ENCODE results near the gene OR6Y1. TPM values are rescaled to one million over a fixed set of nuclear protein-coding genes. Genes with fewer than 3 reads are reported as not detected.

OR6Y1 gene
- total and polyA plus RNA-seq, 2 donors (not counting 3 experiments of a cell fraction or from before 2014, with no cell fraction given) = not detected

GRCh38 chr1:158583962-158584361 lies 29.8 kb upstream of the OR6Y1 start:
- intact Hi-C loops (cut with micrococcal nuclease) = no loop called here
- H3K9me3 ChIP-seq (replicated peaks; ENCODE audit: control insufficient read depth, insufficient read depth, low read length) = no peaks in the 10 kb centered on the region
- FAIRE-seq = no peak
- TF ChIP-seq JUN (IDR thresholded peaks at IDR 0.05; ENCODE audit: borderline replicate concordance, insufficient read depth, insufficient read length, low read depth) (no peak), FOS (IDR thresholded peaks at IDR 0.05; ENCODE audit: borderline replicate concordance, insufficient read depth, low read length) (no peak), CTCF (IDR thresholded peaks at IDR 0.05; ENCODE audit: extremely low read depth in 1 of 2, insufficient read depth in 1 of 2, low read depth in 1 of 2, low read length in 2 of 2) (no peak)
- no peaks in the 10 kb centered on the region for H3K79me2 ChIP-seq (ENCODE audit: control insufficient read depth, insufficient read depth, low read length)
- no peak overlapping the region for H2AFZ ChIP-seq (ENCODE audit: low read depth, low read length)
- H3K36me3 ChIP-seq (ENCODE audit: control insufficient read depth in 2 of 2, extremely low read depth in 1 of 2, insufficient read depth in 2 of 2, low read length in 2 of 2) = no peaks in the 10 kb centered on the region
- no peak overlapping the region for H3K27ac ChIP-seq (ENCODE audit: insufficient read depth, low read depth, low read length)
- CTCF ChIA-PET = no interaction called here
- no peak overlapping the region for H3K9ac ChIP-seq (replicated peaks; ENCODE audit: extremely low read depth, insufficient read depth, low read length)
- no peak overlapping the region for H3K4me3 ChIP-seq (replicated peaks in 1 of 3; ENCODE audit: insufficient read depth in 1 of 3, low read depth in 1 of 3, low read length in 3 of 3)
- POLR2A ChIA-PET = no interaction called here
- H4K20me1 ChIP-seq (replicated peaks; ENCODE audit: control insufficient read depth, extremely low read depth, insufficient read depth, low read length) = no peaks in the 10 kb centered on the region
- dilution Hi-C loops (cut with MboI; ENCODE audit: extremely low pct_ligation_motif_present, low sequenced_read_pairs) = no loop called here
- DNase-seq (ENCODE audit: low read depth, low spot score) = no peak
- BruUV-seq (replicated peaks) = no TSS peak
- H3K27me3 ChIP-seq (ENCODE audit: control insufficient read depth in 2 of 2, insufficient read depth in 2 of 2, low read length in 2 of 2) = no peaks in the 10 kb centered on the region
- no peak overlapping the region for H3K4me2 ChIP-seq (ENCODE audit: insufficient read depth, low read length)
- no peaks in the 10 kb centered on the region for H3K9me1 ChIP-seq (replicated peaks; ENCODE audit: control insufficient read depth, extremely low read depth, insufficient read depth, low read length)
- H3K4me1 ChIP-seq (ENCODE audit: control insufficient read depth, extremely low read depth, insufficient read depth, low read length) = no peaks in the 10 kb centered on the region

GRCh38 chr1:158579733-158580132 lies 25.5 kb upstream of the OR6Y1 start, which contains the start of gene OR10X1:
OR10X1 (minus strand) TSS chr1:158579899; CDS start chr1:158579899, 0 bp downstream.
- Histone ChIP-seq H3K27me3 (ENCODE audit: control insufficient read depth in 2 of 2, insufficient read depth in 2 of 2, low read length in 2 of 2) (no peaks in the 10 kb centered on the region), H2AFZ (ENCODE audit: low read depth, low read length) (no peak within 1 kb of the TSS), H3K4me2 (ENCODE audit: insufficient read depth, low read length) (no peak within 1 kb of the TSS), H3K36me3 (ENCODE audit: control insufficient read depth in 2 of 2, extremely low read depth in 1 of 2, insufficient read depth in 2 of 2, low read length in 2 of 2) (no peaks in the 10 kb centered on the region), H3K9me1 (replicated peaks; ENCODE audit: control insufficient read depth, extremely low read depth, insufficient read depth, low read length) (no peaks in the 10 kb centered on the region), H4K20me1 (replicated peaks; ENCODE audit: control insufficient read depth, extremely low read depth, insufficient read depth, low read length) (no peaks in the 10 kb centered on the region), H3K27ac (ENCODE audit: insufficient read depth, low read depth, low read length) (no peak within 1 kb of the TSS), H3K9ac (replicated peaks; ENCODE audit: extremely low read depth, insufficient read depth, low read length) (no peak within 1 kb of the TSS), H3K9me3 (replicated peaks; ENCODE audit: control insufficient read depth, insufficient read depth, low read length) (no peaks in the 10 kb centered on the region), H3K4me1 (ENCODE audit: control insufficient read depth, extremely low read depth, insufficient read depth, low read length) (no peaks in the 10 kb centered on the region), H3K79me2 (ENCODE audit: control insufficient read depth, insufficient read depth, low read length) (no peaks in the 10 kb centered on the region), H3K4me3 (replicated peaks in 1 of 3; ENCODE audit: insufficient read depth in 1 of 3, low read depth in 1 of 3, low read length in 3 of 3) (no peak within 1 kb of the TSS)
- no TSS peak for BruUV-seq (replicated peaks)
- ChIA-PET CTCF (no interaction called here), POLR2A (no interaction called here)
- TF ChIP-seq MYC (IDR thresholded peaks at IDR 0.05; ENCODE audit: low read depth, low read length) (no peak), MAX (IDR thresholded peaks at IDR 0.05; ENCODE audit: insufficient read depth, insufficient read length) (no peak), POLR2AphosphoS5 (IDR thresholded peaks at IDR 0.05; ENCODE audit: insufficient read depth, low read depth, low read length) (no peak), GATA2 (IDR thresholded peaks at IDR 0.05; ENCODE audit: insufficient read depth, insufficient read length, low read depth, low read length) (no peak), POLR2A (IDR thresholded peaks at IDR 0.05; ENCODE audit: low read depth, low read length) (no peak), EZH2 (IDR thresholded peaks at IDR 0.05; ENCODE audit: borderline replicate concordance, low read depth, low read length, severe bottlenecking) (no peak), FOS (IDR thresholded peaks at IDR 0.05; ENCODE audit: borderline replicate concordance, insufficient read depth, low read length) (no peak), JUN (IDR thresholded peaks at IDR 0.05; ENCODE audit: borderline replicate concordance, insufficient read depth, insufficient read length, low read depth) (no peak), CTCF (IDR thresholded peaks at IDR 0.05; ENCODE audit: extremely low read depth in 1 of 2, insufficient read depth in 1 of 2, low read depth in 1 of 2, low read length in 2 of 2) (no peak)
- DNase-seq (ENCODE audit: low read depth, low spot score) (no peak), FAIRE-seq (no peak)
- intact Hi-C loops (cut with micrococcal nuclease) = no loop called here
- dilution Hi-C loops (cut with MboI; ENCODE audit: extremely low pct_ligation_motif_present, low sequenced_read_pairs) = no loop called here
